ENCODE data around the gene PHLDA2. TPM values are rescaled to one million over a fixed set of nuclear protein-coding genes. Genes with fewer than 3 reads are reported as not detected.

PHLDA2 gene
- total and polyA plus RNA-seq, 9 of the 15 experiments (the other 6 are each of a cell fraction or from before 2014, with no cell fraction given) = 0.43 to 42.4 (median 4.7) TPM

- TF ChIP-seq CBX1 (IDR thresholded peaks at IDR 0.05; ENCODE audit: low read depth) = peak; percentile 80
These were observed 35.3 kb downstream of the PHLDA2 start (continued) for GRCh38 chr11:2893935-2894334.

- no peak for FAIRE-seq
- no peak for TF ChIP-seq POU5F1 (IDR thresholded peaks at IDR 0.05; ENCODE audit: borderline replicate concordance, low read depth, low read length, partially characterized antibody)
- TF ChIP-seq MAFF (IDR thresholded peaks at IDR 0.05; ENCODE audit: low read length) = no peak
- TF ChIP-seq NFE2 (IDR thresholded peaks at IDR 0.05; ENCODE audit: low read depth) = no peak
- no peak for TF ChIP-seq IFI16 (CRISPR knock-in tag; IDR thresholded peaks at IDR 0.05)
- peak; percentile 96 for TF ChIP-seq SMARCA5 (IDR thresholded peaks at IDR 0.05)
- TF ChIP-seq ZZZ3 (IDR thresholded peaks at IDR 0.05) = no peak
- TF ChIP-seq HDAC1 (IDR thresholded peaks at IDR 0.05) = no peak
- peak; percentile 2; the same call in 1 of the 2 replicates for TF ChIP-seq ZBTB17 (CRISPR knock-in tag; IDR thresholded peaks at IDR 0.05)
- no peak for TF ChIP-seq RAD51 (IDR thresholded peaks at IDR 0.05; ENCODE audit: borderline replicate concordance, low read depth)
- no peak for TF ChIP-seq TOE1 (IDR thresholded peaks at IDR 0.05; ENCODE audit: borderline replicate concordance)
- no peak for TF ChIP-seq TOE1 (CRISPR knock-in tag; IDR thresholded peaks at IDR 0.05; ENCODE audit: borderline replicate concordance, low read depth)
- peak; percentile 64 for TF ChIP-seq STAG1 (CRISPR knock-in tag; IDR thresholded peaks at IDR 0.05; ENCODE audit: borderline replicate concordance)
- no peak for TF ChIP-seq NR0B1 (IDR thresholded peaks at IDR 0.05; ENCODE audit: partially characterized antibody)
- no peak for TF ChIP-seq GABPA (tag; conservative IDR thresholded peaks at IDR 0.05; ENCODE audit: low read depth)
- no peak for TF ChIP-seq HES1 (IDR thresholded peaks at IDR 0.05; ENCODE audit: low read depth)
These were observed 36.2 kb downstream of the PHLDA2 start for GRCh38 chr11:2892967-2893528.

More at GRCh38 chr11:2892967-2893528, 36.2 kb downstream of the PHLDA2 start:
- Histone ChIP-seq H3K9ac (ENCODE audit: insufficient read depth in 1 of 2, low read depth in 2 of 2, low read length in 2 of 2) (peak overlapping the region; percentile 56 to 92; a peak in 3 of 4 replicates), H3K4me3 (peak overlapping the region; percentile 34), H3K27me3 (ENCODE audit: control insufficient read depth in 2 of 2, insufficient read depth in 2 of 2, low read length in 2 of 2) (no peaks in the 10 kb centered on the region), H2AFZ (ENCODE audit: low read depth, low read length) (peak overlapping the region; percentile 95), H3K36me3 (ENCODE audit: control insufficient read depth, insufficient read depth, low read length) (no peaks in the 10 kb centered on the region), H3K9me3 (replicated peaks; ENCODE audit: control insufficient read depth, insufficient read depth, low read depth, low read length) (no peaks in the 10 kb centered on the region), H4K20me1 (replicated peaks; ENCODE audit: control insufficient read depth, insufficient read depth, low read length) (no peaks in the 10 kb centered on the region), H3K4me2 (ENCODE audit: insufficient read depth, low read length) (peak overlapping the region; percentile 77), H3K27ac (ENCODE audit: extremely low read depth, low read depth, low read length) (peak overlapping the region; percentile 63; the same call in 1 of the 3 replicates), H3K4me1 (replicated peaks in 1 of 2; ENCODE audit: control insufficient read depth in 2 of 2, insufficient read depth in 2 of 2, low read length in 2 of 2) (peaks cover 30 to 64% of the 10 kb centered on the region in 2 experiments), H3K9me1 (ENCODE audit: control insufficient read depth, insufficient read depth, low read length) (no peaks in the 10 kb centered on the region), H3K79me2 (ENCODE audit: control insufficient read depth, insufficient read depth, low read length) (no peaks in the 10 kb centered on the region)
- 44% methylated on average over 4 of the region's 4 CpGs for WGBS (ENCODE audit: insufficient coverage, low coverage, missing lambda C conversion rate)
- ChIA-PET POLR2A (interaction anchor here (0.9 to 2.8 kb wide), 7 partner anchors 29 to 361 kb away, joined by 3 to 13 read pairs (median 5); partner anchors contain the start of genes KCNQ1OT1 and PHLDA2), CTCF (ENCODE audit: low intra/inter-chr PET ratio) (interaction anchor here (1.6 to 10.6 kb wide), 2 partner anchors 37 to 359 kb away, joined by 6 to 228 read pairs; no protein-coding TSS in a partner anchor)
- BruUV-seq (replicated peaks) = no TSS peak
- peak; percentile 48 for ATAC-seq
- intact Hi-C loops (cut with micrococcal nuclease) (loop anchor here (1.0 to 10.0 kb wide), 5 partner anchors 37 to 588 kb away; partner anchors contain the start of genes C11orf21 and TSPAN32), in situ Hi-C loops (cut with MboI) (no loop called here)
- peak; percentile 48 to 65 (median 58) for DNase-seq (ENCODE audit: extremely low read depth in 1 of 4, low spot score in 3 of 4)

Data from K562 (cell line).